NCI-H345 (cell line): Measurements from ENCODE around the gene DENND1A.

Experiments
- DNase-seq: peaks from one replicate; lab custom pipeline; 2025; lab: John Stamatoyannopoulos, UW

DENND1A gene

GRCh38 chr9:123354806-123355508 is 575.0 kb downstream of the DENND1A start:
- no peak for DNase-seq

DNA sequence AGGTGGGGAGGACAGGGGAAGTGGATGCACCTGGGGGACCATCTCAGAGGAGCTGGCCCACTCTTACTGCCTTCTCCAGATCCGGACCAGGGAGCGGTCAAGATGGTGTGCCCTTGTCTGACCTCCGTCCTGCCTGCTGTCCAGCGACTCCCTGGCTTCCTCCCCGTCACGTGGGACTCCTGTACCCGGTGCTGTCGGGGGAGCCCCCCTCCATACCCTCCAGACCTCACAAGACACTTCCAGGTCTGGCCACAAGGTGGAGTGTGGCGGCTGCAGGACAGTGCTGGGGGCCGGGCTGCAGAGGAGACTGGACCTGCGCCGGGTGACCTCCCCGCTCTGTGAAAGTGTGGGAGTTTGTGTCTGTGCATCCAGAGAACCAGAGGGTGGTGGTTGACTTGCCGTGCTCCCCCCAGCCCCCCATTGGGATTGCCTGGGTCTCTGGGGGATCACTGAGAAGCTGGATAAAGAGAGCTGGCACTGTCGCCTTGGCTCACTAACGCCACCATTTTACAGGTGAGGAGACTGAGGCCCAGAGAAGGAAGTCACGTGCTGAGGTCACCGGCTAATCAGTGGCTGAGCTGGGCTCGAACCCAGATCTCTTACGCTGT is 575.8 kb downstream of the DENND1A start:
- peak; percentile 66 for DNase-seq

GRCh38 chr9:123353041-123353440 is 576.9 kb downstream of the DENND1A start:
- DNase-seq = no peak

GRCh38 chr9:123350590-123351310 is 579.2 kb downstream of the DENND1A start:
- no peak for DNase-seq

DNA sequence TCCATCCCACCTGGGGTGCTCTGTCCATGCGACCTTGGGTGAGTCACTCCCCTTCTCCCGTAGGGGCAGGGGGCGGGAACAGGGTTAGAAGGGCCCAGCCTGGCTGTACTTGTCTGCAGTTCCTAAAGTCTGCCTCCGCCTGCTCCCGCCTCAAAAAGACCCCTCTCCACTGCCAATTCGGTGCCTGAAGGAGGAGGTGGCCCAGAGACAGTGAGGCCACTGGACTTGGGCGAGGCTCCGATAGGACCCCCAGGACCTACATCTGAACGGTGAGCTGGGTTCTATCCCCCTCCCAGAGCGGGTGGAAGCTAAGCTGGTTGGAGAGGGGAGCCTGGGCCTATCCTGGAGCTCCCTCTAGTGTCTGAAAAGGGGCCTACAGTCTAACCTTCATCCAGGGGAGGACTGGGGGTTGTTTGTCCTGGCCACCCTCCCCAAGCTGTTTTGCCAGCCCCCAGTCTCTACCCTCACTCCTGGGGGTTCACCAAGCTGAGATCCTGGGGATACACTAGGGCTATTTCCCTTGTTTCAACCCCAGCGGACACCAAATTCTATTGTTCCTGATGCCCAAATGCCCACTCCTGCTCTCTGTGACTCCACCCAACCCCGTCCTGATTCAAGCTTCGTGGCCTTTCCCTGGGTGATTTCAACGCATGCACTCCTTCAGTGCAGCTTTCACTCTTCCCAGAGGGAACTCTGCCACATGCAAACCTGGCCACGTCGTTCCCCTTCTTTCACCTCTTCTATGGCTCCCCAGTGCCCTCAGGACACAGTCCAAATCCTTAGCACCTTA is 580.0 kb downstream of the DENND1A start:
- DNase-seq = peak; percentile 63

- DNase-seq = no peak
Observed at GRCh38 chr9:123349033-123349432, 580.9 kb downstream of the DENND1A start.

GRCh38 chr9:123348317-123348992 is 581.5 kb downstream of the DENND1A start:
- no peak for DNase-seq

- no peak for DNase-seq
Observed at GRCh38 chr9:123347289-123348060, 582.5 kb downstream of the DENND1A start.

DNA sequence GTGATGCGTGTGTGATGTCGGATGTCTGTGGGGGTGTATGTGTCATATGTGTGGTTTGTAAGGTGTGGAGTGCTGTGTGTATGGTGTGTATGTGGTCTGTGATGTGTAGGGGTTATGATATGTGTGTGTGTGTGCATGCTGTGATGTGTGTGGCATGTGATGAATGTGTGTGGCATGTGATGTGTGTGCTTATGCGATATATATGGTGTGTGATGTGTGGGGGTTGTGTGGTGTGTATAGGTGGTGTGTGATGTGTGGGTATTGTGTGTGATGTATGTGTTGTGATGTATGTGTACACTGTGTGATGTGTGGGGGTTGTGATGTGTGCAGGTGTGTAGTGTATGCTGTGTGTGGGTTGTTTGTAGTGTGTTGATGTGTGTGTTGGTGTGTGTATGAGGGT is 583.1 kb downstream of the DENND1A start:
- DNase-seq = no peak

- no peak for DNase-seq
Observed at GRCh38 chr9:123346026-123346425, 583.9 kb downstream of the DENND1A start.

DNA sequence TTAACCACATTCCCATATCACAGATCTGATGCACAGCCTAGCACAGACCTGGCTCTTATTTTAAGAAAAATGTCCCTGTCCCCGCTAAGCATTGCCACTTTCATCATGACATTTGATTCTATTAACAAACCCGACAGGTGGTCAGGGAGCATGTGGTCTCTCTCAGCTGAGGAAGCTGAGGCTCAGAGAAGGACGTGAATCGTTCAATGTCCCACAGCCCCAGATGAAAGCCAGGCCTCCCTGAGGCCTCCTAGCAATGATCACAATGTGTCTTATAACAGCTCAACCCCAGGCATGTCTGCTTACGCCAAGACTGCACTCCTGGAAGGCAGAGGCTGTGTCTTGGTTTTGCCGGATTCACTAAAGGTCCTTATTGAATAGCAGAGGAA is 584.4 kb downstream of the DENND1A start:
- DNase-seq = no peak

- no peak for DNase-seq
Observed at GRCh38 chr9:123344192-123344949, 585.6 kb downstream of the DENND1A start.

- DNase-seq = no peak
Observed at GRCh38 chr9:123343443-123344191, 586.3 kb downstream of the DENND1A start.

DNA sequence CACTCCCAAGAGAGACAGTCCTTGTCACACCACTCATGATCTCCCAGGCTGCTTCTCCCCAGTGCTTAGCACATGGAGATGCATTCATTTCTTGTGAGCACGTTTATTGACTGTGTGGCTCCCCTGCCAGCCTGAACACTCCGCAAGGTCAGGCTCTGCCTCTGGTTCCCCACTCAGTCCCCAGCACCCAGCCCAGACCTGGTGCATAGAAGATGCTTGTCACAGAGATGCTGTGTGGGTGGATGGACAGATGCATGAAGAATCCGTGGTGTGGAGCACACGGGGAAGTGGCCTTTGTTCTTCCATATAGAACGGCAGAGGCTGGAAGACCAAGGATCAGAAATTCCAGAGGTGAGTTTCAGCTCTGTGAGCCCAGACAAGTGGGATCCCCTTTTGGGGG is 587.7 kb downstream of the DENND1A start:
- no peak for DNase-seq

DNA sequence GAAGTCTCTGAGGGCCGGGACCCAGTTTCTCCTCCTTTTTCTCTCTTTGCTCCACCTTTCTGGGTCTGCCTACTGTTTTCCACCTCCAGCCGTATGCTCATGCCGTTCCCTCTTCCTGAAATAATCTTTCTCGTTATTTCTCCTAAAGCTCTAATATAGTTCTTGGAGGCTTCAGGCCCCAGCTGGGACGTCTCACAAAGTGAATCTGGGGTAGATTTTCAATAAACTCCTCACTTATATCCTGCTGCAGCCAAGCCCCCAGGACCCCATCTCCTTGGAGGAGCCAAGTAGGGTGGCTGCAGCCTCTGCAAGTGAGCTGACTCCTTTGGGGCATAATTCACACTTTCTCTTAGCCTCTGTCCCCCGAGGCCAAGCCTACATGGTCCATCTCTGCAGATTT is 588.1 kb downstream of the DENND1A start:
- DNase-seq = no peak

DNA sequence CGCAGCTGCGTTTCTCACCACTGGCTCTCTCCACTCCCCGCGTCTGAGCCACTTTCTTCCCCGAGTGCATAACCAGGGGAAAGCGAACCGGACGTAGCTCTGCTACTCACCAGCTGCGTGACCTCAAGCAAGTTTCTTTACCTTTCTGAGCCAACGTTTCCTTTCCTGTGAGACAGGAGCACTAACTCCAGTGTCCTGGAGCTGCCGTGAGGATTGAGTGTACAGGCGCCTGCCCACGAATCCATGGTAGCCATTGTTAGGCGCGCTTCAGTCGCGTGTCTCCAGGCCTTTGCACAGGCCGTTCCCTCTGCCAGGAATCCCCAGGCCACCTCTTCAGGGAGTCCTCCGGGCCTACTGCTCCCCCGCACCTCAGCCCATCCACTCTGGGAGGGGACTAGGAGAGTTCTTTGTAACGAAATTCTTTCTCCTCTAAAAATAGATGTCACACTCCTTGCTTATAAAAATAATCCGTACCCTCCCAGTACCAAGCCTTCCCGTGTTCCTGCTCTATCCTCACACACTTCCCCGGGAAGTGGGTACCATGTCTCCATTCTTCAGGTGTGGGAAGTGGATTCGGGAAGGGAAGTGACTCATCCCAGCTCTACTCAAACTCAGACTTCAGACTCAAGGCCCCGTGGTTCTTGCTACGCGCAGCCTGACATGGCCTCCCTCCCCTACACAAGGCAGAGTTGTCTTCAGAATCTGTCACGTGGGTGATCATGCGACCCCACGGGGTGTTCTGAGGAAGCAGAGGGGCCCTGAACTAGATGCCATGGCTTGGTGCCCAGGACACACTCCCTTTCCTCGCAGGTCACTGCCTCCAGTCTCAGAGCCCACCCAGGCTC is 590.0 kb downstream of the DENND1A start:
- no peak for DNase-seq

GRCh38 chr9:123338710-123339665 is 590.9 kb downstream of the DENND1A start:
- DNase-seq = no peak
